K562 (cell line): Measurements from ENCODE around the gene C9. TPM values are rescaled to one million over a fixed set of nuclear protein-coding genes. Genes with fewer than 3 reads are reported as not detected.
"Not testable (repeated sequence)": the region's sequence is repeated elsewhere in the genome, so short reads cannot be mapped to it uniquely, and the experiment has no call there.

Experiments used
- ATAC-seq: fragments of 200-7000 bp; cut with Tn5 transposase; 3 replicates; pipeline ENCODE4 v1.9.1; 2020; ENCODE audit warnings: moderate library complexity
- BruUV-seq: library from RNA; stranded (reverse); fragments of 400-500 nt; replicated peaks from 2 replicates; lab custom pipeline; 2021; lab: Mats Ljungman, UMichigan
- CTCF ChIA-PET: fragments of 300-600 bp; formaldehyde crosslinking; extraction: SDS; loops from one replicate; lab custom pipeline; 2021; ENCODE audit warnings: low intra/inter-chr PET ratio; lab: Yijun Ruan, JAX
- POLR2A ChIA-PET: fragments of 300-600, 350-650 bp; sonication (Branson Sonifier 250); formaldehyde crosslinking; extraction: SDS; loops from one replicate; lab custom pipeline; 2021; ENCODE audit warnings: antibody characterized with exemption, inconsistent platforms; lab: Yijun Ruan, JAX
- DNase-seq, 4 experiments: peaks; one replicate each; pipeline versions ENCODE4 v3.0.0 to v3.0.0-alpha.2; 2011 to 2018; ENCODE audit warnings: low spot score in 3 of 4, mixed read lengths in 3 of 4; ENCODE audit errors: extremely low read depth in 1 of 4
- FAIRE-seq: peaks from 2 replicates; lab custom pipeline; 2011; peaks lifted over from hg19 to GRCh38; lab: Jason Lieb, UNC
- H2AFZ ChIP-seq: 2 replicates; pipeline ENCODE4 v1.6.0; 2011; ENCODE audit warnings: low read depth, low read length, control low read depth, inconsistent platforms
- H3K27ac ChIP-seq: fragments of 200-600 bp; 3 replicates; pipeline ENCODE4 v1.8.0; 2011; ENCODE audit warnings: low read depth, mild to moderate bottlenecking, control low read depth, inconsistent platforms, low read length, moderate library complexity, mixed read lengths; ENCODE audit errors: extremely low read depth
- H3K27me3 ChIP-seq, 2 experiments: fragments of 300-600 bp in 1 of 2; 2 replicates in 1 of 2; 3 replicates in 1 of 2; pipeline versions ENCODE4 v1.6.0 to v1.8.0; 2011; ENCODE audit warnings: inconsistent platforms in 2 of 2, low read length in 2 of 2, mild to moderate bottlenecking in 1 of 2, mixed read lengths in 1 of 2, moderate library complexity in 1 of 2; ENCODE audit not compliant: control insufficient read depth in 2 of 2, insufficient read depth in 2 of 2
- H3K36me3 ChIP-seq: fragments of 300-600 bp; 3 replicates; pipeline ENCODE4 v1.8.0; 2011; ENCODE audit warnings: mild to moderate bottlenecking, low read length, inconsistent platforms; ENCODE audit not compliant: control insufficient read depth, insufficient read depth
- H3K4me1 ChIP-seq, 2 experiments: fragments of 200-600 bp in 1 of 2; replicated peaks in 1 of 2; 2 replicates in 1 of 2; 3 replicates in 1 of 2; pipeline versions ENCODE4 v1.5.1 to v1.8.0; 2011; ENCODE audit warnings: inconsistent platforms in 2 of 2, low read length in 2 of 2, mild to moderate bottlenecking in 1 of 2, mixed read lengths in 1 of 2, moderate library complexity in 1 of 2; ENCODE audit not compliant: control insufficient read depth in 2 of 2, insufficient read depth in 2 of 2
- H3K4me2 ChIP-seq: 2 replicates; pipeline ENCODE4 v1.6.1; 2011; ENCODE audit warnings: low read length, control low read depth, inconsistent platforms, mixed read lengths; ENCODE audit not compliant: insufficient read depth
- H3K4me3 ChIP-seq: fragments of 200-600 bp; sonication (generic), shearing (Covaris generic); 2 replicates; pipeline ENCODE4 v1.5.1; 2016; ENCODE audit warnings: control low read depth, inconsistent platforms
- H3K79me2 ChIP-seq: fragments of 200-600 bp; 3 replicates; pipeline ENCODE4 v1.8.0; 2011; ENCODE audit warnings: low read length, inconsistent platforms; ENCODE audit not compliant: control insufficient read depth, insufficient read depth
- H3K9ac ChIP-seq, 2 experiments: 2 replicates each; pipeline versions ENCODE4 v1.6.0 to v1.6.1; 2011; ENCODE audit warnings: low read depth in 2 of 2, low read length in 2 of 2, control low read depth in 1 of 2, inconsistent platforms in 1 of 2, mild to moderate bottlenecking in 1 of 2, mixed read lengths in 1 of 2; ENCODE audit not compliant: insufficient read depth in 1 of 2
- H3K9me1 ChIP-seq: one replicate; pipeline ENCODE4 v1.6.0; 2011; ENCODE audit warnings: inconsistent platforms, mild to moderate bottlenecking, low read length, moderate library complexity; ENCODE audit not compliant: control insufficient read depth, insufficient read depth
- H3K9me3 ChIP-seq: replicated peaks from 2 replicates; pipeline ENCODE4 v1.5.1; 2011; ENCODE audit warnings: low read depth, low read length, inconsistent platforms; ENCODE audit not compliant: control insufficient read depth, insufficient read depth
- H4K20me1 ChIP-seq: replicated peaks from 2 replicates; pipeline ENCODE4 v1.6.1; 2011; ENCODE audit warnings: low read length, inconsistent platforms, mixed read lengths; ENCODE audit not compliant: control insufficient read depth, insufficient read depth
- BCOR ChIP-seq: fragments of 450-650 bp; IDR thresholded peaks from 2 replicates; pipeline ENCODE4 v1.6.1; 2016
- ZNF146 ChIP-seq: IDR thresholded peaks from one replicate; pipeline ENCODE4 v1.6.1; 2018; ENCODE audit warnings: missing compliant biosample characterization; ENCODE audit not compliant: unreplicated experiment
- WGBS: fragments of 100-300 bp; shearing (Covaris generic); methylation state at CpG from one replicate; pipeline ENCODE4 v1.1.6; 2016; ENCODE audit warnings: low coverage, mixed read lengths; ENCODE audit not compliant: insufficient coverage; ENCODE audit errors: missing lambda C conversion rate; 5-methylcytosine and 5-hydroxymethylcytosine counted together
- in situ Hi-C: fragments of 300-500 bp; cut with MboI; formaldehyde crosslinking; loops from 4 replicates; pipeline ENCODE4 v1.15.0; 2018; ENCODE audit warnings: inconsistent platforms, mixed read lengths
- intact Hi-C: fragments of 100-400 bp; cut with micrococcal nuclease; formaldehyde crosslinking; loops from 2 replicates; pipeline ENCODE4 v1.14.2; 2022
- polyA plus RNA-seq, 8 experiments: library from polyadenylated mRNA; depleted of rRNA in 4 of 8; stranded (reverse) in 5 of 8; unstranded in 3 of 8; fragments of >200 nt; fragmentation: Nextera tagmentation in 2 of 8; fragmentation: Illumina TruSeq in 1 of 8; extraction: Ambion mirVana in 2 of 8; extraction: Trizol in 1 of 8; gene quantifications; 2 replicates each; pipeline versions ENCODE4 v1.2.1 to v1.2.3, GENCODE V29; 2011 to 2014; ENCODE audit warnings: inconsistent platforms in 1 of 8, missing spikeins in 1 of 8
- total RNA-seq, 7 experiments: library from RNA; depleted of rRNA in 6 of 7; stranded (reverse); fragments of >200 nt in 6 of 7; fragmentation: Illumina TruSeq in 2 of 7; extraction: Trizol in 2 of 7; gene quantifications; 2 replicates each; pipeline versions ENCODE4 v1.2.1 to v1.2.3, GENCODE V29; 2011 to 2021; ENCODE audit warnings: low replicate concordance in 1 of 7

The C9 gene
- total and polyA plus RNA-seq, 9 of the 15 experiments (the other 6 are each of a cell fraction or from before 2014, with no cell fraction given) = 0.08 to 0.38 TPM; not detected in 7

- intact Hi-C loops, CTCF ChIA-PET: not testable (repeated sequence)
- TF ChIP-seq ZNF146 = peak; percentile 95
- TF ChIP-seq BCOR = peak; percentile 46; the same call in 1 of the 2 replicates
Observed at GRCh38 chr5:39234494-39234893, 129.8 kb downstream of the C9 start.

More at GRCh38 chr5:39234494-39234893, 129.8 kb downstream of the C9 start:
- H2AFZ ChIP-seq, in situ Hi-C loops, H3K9ac ChIP-seq, BruUV-seq, ATAC-seq, H3K27ac ChIP-seq, DNase-seq, H3K36me3 ChIP-seq, H3K4me1 ChIP-seq, H4K20me1 ChIP-seq, H3K79me2 ChIP-seq, H3K4me2 ChIP-seq, H3K27me3 ChIP-seq, H3K9me3 ChIP-seq, FAIRE-seq, H3K9me1 ChIP-seq, H3K4me3 ChIP-seq: not testable (repeated sequence)
- WGBS = 31% methylated on average over 1 of the region's 1 CpG
- POLR2A ChIA-PET = interaction anchor here (3.3 kb wide), 1 partner anchor 10 kb away, joined by 10 read pairs; no protein-coding TSS in a partner anchor

Other genes with a start within 250 kb of the C9 start
- gene FYB1, start 144.9 kb downstream of the C9 start, total RNA-seq (2014; rRNA removed) = 6.7 TPM in 2 replicates
- 15.6 and 16.5 TPM in 2 replicates for gene FYB1, start 144.9 kb downstream of the C9 start, total RNA-seq (2014; rRNA removed; fragmentation: Illumina TruSeq; extraction: Trizol)
- 28.1 and 31.5 TPM in 2 replicates for gene FYB1, start 144.9 kb downstream of the C9 start, total RNA-seq (2015; rRNA removed; fragmentation: Illumina TruSeq; extraction: Trizol)
- 17.4 and 22.5 TPM in 2 replicates for gene FYB1, start 144.9 kb downstream of the C9 start, total RNA-seq (2021)
- gene FYB1, start 144.9 kb downstream of the C9 start, polyA plus RNA-seq (2011; rRNA removed) = 4.7 and 25.4 TPM in 2 replicates
- 13.7 and 18.4 TPM in 2 replicates for gene FYB1, start 144.9 kb downstream of the C9 start, polyA plus RNA-seq (2014; fragmentation: Illumina TruSeq; extraction: Trizol)
- 1 to 10 TPM; 9.4 to 9.7 TPM for gene FYB1, start 144.9 kb downstream of the C9 start, polyA plus RNA-seq (2014; fragmentation: Nextera tagmentation; extraction: Ambion mirVana)
- 7.4 and 8.0 TPM in 2 replicates for gene FYB1, start 144.9 kb downstream of the C9 start, polyA plus RNA-seq (2014; rRNA removed)
- 8.1 and 14.2 TPM in 2 replicates for gene DAB2, start 60.5 kb upstream of the C9 start, total RNA-seq (2014; rRNA removed)
- gene DAB2, start 60.5 kb upstream of the C9 start, total RNA-seq (2014; rRNA removed; fragmentation: Illumina TruSeq; extraction: Trizol) = 17.2 and 20.4 TPM in 2 replicates
- 9.9 and 10.5 TPM in 2 replicates for gene DAB2, start 60.5 kb upstream of the C9 start, total RNA-seq (2015; rRNA removed; fragmentation: Illumina TruSeq; extraction: Trizol)
- gene DAB2, start 60.5 kb upstream of the C9 start, total RNA-seq (2021) = 23.1 and 27.6 TPM in 2 replicates
- gene DAB2, start 60.5 kb upstream of the C9 start, polyA plus RNA-seq (2011; rRNA removed) = 3.2 and 6.6 TPM in 2 replicates
- gene DAB2, start 60.5 kb upstream of the C9 start, polyA plus RNA-seq (2014; fragmentation: Illumina TruSeq; extraction: Trizol) = 26.2 and 28.8 TPM in 2 replicates
- gene DAB2, start 60.5 kb upstream of the C9 start, polyA plus RNA-seq (2014; fragmentation: Nextera tagmentation; extraction: Ambion mirVana) = 10 to 100 TPM; 28.1 to 29.9 TPM
- gene DAB2, start 60.5 kb upstream of the C9 start, polyA plus RNA-seq (2014; rRNA removed) = 18.2 and 24.1 TPM in 2 replicates